Measurements from ENCODE around the gene CHN2. TPM values are rescaled to one million over a fixed set of nuclear protein-coding genes. Genes with fewer than 3 reads are reported as not detected.
"Not testable (repeated sequence)": the region's sequence is repeated elsewhere in the genome, so short reads cannot be mapped to it uniquely, and the experiment has no call there.

The CHN2 gene
- total RNA-seq, 1 donor from 2014 or later, result 14.2 TPM

DNA sequence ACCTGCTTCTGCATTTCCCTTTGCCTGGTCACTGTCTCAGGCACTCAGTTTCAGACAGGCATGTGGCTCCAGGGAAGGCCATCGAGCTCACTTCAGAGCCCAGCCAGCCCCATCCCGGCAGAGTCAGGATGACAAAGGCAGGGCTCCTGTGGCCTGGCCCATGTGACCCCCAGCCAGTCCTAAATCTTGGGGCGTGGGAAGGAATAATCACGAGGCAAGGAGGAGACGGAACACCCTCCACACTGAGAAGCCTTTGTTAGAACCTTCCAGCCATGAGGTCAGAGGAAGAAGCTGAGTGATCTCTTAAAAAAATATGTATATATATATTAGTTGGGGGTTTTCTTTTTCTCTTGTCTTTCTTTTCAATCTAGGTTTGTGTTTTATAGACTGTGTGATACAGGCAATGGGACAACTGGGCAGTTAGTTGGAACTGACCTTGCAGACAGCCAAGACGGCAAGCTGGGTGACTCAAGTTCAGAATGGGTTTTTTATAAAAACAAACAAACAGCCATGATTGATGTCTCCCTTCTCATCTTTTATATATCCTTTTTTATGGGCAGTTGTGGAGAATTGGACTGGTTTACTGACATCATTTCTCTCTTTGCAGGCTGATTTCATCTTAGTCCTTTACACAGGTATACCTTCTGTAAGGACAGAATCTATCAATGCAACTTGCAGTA lies 60.8 kb downstream of the CHN2 start:
- H3K27me3 ChIP-seq (ENCODE audit: low read depth), result no peaks in the 10 kb centered on the region
- DNase-seq (no peak), ATAC-seq (peak in 1 of 2 donors; percentile 15)
- intact Hi-C loops (cut with DNase I), result no loop called here
- H3K4me1 ChIP-seq, result peaks cover 6% of the 10 kb centered on the region
- TF ChIP-seq, protein P1, sequence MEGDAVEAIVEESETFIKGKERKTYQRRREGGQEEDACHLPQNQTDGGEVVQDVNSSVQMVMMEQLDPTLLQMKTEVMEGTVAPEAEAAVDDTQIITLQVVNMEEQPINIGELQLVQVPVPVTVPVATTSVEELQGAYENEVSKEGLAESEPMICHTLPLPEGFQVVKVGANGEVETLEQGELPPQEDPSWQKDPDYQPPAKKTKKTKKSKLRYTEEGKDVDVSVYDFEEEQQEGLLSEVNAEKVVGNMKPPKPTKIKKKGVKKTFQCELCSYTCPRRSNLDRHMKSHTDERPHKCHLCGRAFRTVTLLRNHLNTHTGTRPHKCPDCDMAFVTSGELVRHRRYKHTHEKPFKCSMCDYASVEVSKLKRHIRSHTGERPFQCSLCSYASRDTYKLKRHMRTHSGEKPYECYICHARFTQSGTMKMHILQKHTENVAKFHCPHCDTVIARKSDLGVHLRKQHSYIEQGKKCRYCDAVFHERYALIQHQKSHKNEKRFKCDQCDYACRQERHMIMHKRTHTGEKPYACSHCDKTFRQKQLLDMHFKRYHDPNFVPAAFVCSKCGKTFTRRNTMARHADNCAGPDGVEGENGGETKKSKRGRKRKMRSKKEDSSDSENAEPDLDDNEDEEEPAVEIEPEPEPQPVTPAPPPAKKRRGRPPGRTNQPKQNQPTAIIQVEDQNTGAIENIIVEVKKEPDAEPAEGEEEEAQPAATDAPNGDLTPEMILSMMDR (IDR thresholded peaks at IDR 0.05), result no peak
- no peak overlapping the region for H3K27ac ChIP-seq
- no peaks in the 10 kb centered on the region for H3K9me3 ChIP-seq
- no peaks in the 10 kb centered on the region for H3K36me3 ChIP-seq
- no peak overlapping the region for H3K4me3 ChIP-seq

DNA sequence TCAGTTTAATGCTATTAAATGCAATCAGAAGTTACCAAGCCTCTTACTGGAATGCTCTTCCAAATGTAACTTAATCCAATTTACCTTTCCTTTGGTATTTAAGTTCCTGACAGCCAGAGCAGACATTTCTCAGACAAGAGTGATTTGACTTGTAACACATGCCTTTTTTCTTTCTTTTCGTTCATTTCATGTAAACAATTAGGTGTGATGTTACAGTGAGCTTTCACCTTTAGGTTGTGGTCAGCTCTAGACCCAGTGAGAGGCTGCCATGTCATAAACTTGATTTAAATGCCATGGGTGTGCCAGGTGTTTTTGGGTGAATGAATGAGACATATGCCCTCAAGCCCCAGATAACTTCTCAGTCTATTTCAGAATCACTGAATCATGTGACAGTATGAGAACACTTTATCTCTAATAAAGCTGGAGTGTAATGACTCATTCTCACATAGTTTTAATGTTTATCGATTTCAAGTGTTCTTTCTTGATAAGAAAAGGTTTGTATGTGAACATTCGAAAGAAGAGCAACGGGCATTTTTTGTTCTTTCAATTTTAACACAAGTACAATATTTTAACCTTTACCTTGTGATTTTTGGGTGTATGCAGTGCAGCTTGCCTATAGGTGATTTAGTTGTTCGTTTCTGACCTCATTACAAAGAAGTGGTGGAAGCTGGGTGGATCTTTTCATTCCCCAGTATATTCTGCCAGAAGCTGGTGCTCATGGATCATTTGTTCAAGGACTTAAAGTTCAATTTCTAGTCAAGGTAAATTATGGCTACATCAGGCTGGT lies 61.5 kb downstream of the CHN2 start:
- Histone ChIP-seq H3K27ac (no peak overlapping the region), H3K27me3 (ENCODE audit: low read depth) (no peaks in the 10 kb centered on the region), H3K4me1 (peaks cover 6% of the 10 kb centered on the region), H3K36me3 (no peaks in the 10 kb centered on the region), H3K9me3 (no peaks in the 10 kb centered on the region), H3K4me3 (no peak overlapping the region)
- ATAC-seq (peak; percentile 29 to 92), DNase-seq (no peak)
- TF ChIP-seq, protein P1 (IDR thresholded peaks at IDR 0.05), result no peak
- intact Hi-C loops (cut with DNase I), result no loop called here

GRCh38 chr7:29256693-29257002 lies 62.1 kb downstream of the CHN2 start:
- no peak for ATAC-seq
- DNase-seq, result no peak
- TF ChIP-seq, protein P1 (IDR thresholded peaks at IDR 0.05), result no peak

DNA sequence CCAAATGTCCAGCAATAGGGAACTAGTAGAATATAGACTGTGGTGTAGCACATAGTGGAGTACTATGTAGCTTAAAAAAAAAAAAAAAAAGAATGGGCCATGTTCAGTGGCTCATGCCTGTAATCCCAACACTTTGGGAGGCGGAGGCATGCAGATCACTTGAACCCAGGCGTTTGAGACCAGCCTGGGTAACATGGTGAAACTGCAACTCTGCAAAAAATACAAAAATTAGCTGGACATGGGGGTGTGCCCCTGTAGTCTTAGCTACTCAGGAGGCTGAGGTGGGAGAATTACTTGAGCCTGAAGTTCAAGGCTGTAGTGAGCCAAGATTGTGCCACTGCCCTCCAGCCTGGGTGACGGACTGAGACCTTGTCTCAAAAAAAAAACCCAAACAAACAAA lies 64.4 kb downstream of the CHN2 start:
- no peak overlapping the region for H3K4me3 ChIP-seq
- ATAC-seq (no peak), DNase-seq (no peak)
- H3K36me3 ChIP-seq, result no peaks in the 10 kb centered on the region
- intact Hi-C loops (cut with DNase I), result no loop called here
- H3K27ac ChIP-seq, result no peak overlapping the region
- H3K9me3 ChIP-seq, result no peaks in the 10 kb centered on the region
- H3K4me1 ChIP-seq, result peaks cover 6% of the 10 kb centered on the region
- H3K27me3 ChIP-seq (ENCODE audit: low read depth), result no peaks in the 10 kb centered on the region
- TF ChIP-seq, protein P1 (IDR thresholded peaks at IDR 0.05), result no peak

More at GRCh38 chr7:29256693-29257002, 62.1 kb downstream of the CHN2 start:
- H3K36me3 ChIP-seq, result no peaks in the 10 kb centered on the region
- H3K27me3 ChIP-seq (ENCODE audit: low read depth), result no peaks in the 10 kb centered on the region
- intact Hi-C loops (cut with DNase I), result no loop called here
- no peak overlapping the region for H3K27ac ChIP-seq
- H3K4me3 ChIP-seq, result no peak overlapping the region
- no peaks in the 10 kb centered on the region for H3K9me3 ChIP-seq
- peaks cover 6% of the 10 kb centered on the region for H3K4me1 ChIP-seq

GRCh38 chr7:29262191-29262917 lies 67.8 kb downstream of the CHN2 start:
- Histone ChIP-seq H3K27ac (no peak overlapping the region), H3K9me3 (no peaks in the 10 kb centered on the region), H3K27me3 (ENCODE audit: low read depth) (no peaks in the 10 kb centered on the region), H3K36me3 (no peaks in the 10 kb centered on the region), H3K4me3 (no peak overlapping the region), H3K4me1 (peaks cover 5% of the 10 kb centered on the region)
- no peak for ATAC-seq
- no peak for DNase-seq
- TF ChIP-seq, protein P1 (IDR thresholded peaks at IDR 0.05), result no peak
- intact Hi-C loops (cut with DNase I), result no loop called here

- H3K4me1 ChIP-seq; ATAC-seq; DNase-seq; intact Hi-C loops (cut with DNase I); H3K4me3 ChIP-seq; H3K27me3 ChIP-seq (ENCODE audit: low read depth); H3K9me3 ChIP-seq; H3K27ac ChIP-seq; H3K36me3 ChIP-seq: not testable (repeated sequence)
Measured at GRCh38 chr7:29263601-29264207, 69.1 kb downstream of the CHN2 start.
